Erythroblast (primary cell): Measurements from ENCODE around the gene GBF1.

ENCODE experiments used
- GATA1 ChIP-seq: IDR thresholded peaks from 2 replicates; pipeline ENCODE4 v1.6.1; 2011; ENCODE audit warnings: low read depth, mild to moderate bottlenecking, control low read depth, low read length, moderate library complexity
- POLR2A ChIP-seq: IDR thresholded peaks from 2 replicates; pipeline ENCODE4 v1.6.1; 2011; ENCODE audit warnings: mild to moderate bottlenecking, low read length

DNA sequence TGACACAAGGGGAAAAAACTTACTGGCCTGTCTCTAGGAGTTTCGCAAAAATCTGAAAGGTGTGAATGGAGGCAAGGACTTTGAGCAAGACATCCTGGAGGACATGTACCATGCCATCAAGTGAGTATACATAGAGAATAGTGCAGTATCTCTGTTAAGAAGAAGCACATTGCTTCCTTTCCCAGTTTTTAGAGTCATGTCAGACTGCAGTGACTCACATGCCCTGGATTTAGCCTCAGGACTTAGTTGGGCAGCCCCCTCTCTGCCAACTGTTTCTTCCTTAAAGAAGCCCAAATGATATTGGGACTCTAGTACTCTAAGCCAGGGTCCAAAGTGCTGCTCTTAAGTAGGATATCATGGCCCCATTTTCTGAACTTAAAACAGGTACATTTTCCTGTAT lies 122.1 kb downstream of the GBF1 start:
- TF ChIP-seq POLR2A = no peak
- no peak for TF ChIP-seq GATA1
